ENCODE results near the gene STMN1.

Gene STMN1

GRCh38 chr1:25922056-25922970 is 16.1 kb upstream of the STMN1 start:
- peak; percentile 31 for DNase-seq (ENCODE audit: low spot score)
- peak; percentile 23 for FAIRE-seq

GRCh38 chr1:25918615-25919014 is 12.4 kb upstream of the STMN1 start:
- no peak for FAIRE-seq

GRCh38 chr1:25917996-25918395 is 11.8 kb upstream of the STMN1 start:
- DNase-seq (ENCODE audit: low spot score) (no peak), FAIRE-seq (no peak)

More at GRCh38 chr1:25918615-25919014, 12.4 kb upstream of the STMN1 start:
- DNase-seq (ENCODE audit: low spot score): no peak

- DNase-seq (ENCODE audit: low spot score) (no peak), FAIRE-seq (no peak)
Measured at GRCh38 chr1:25916460-25916859, 10.2 kb upstream of the STMN1 start.

GRCh38 chr1:25914074-25914995 is 8.1 kb upstream of the STMN1 start:
- no peak for FAIRE-seq
- DNase-seq (ENCODE audit: low spot score): no peak

GRCh38 chr1:25913206-25913605 is 7.0 kb upstream of the STMN1 start:
- FAIRE-seq (no peak), DNase-seq (ENCODE audit: low spot score) (no peak)

- no peak for FAIRE-seq
Measured at GRCh38 chr1:25912076-25912831, 6.0 kb upstream of the STMN1 start.

GRCh38 chr1:25911162-25911561 is 4.9 kb upstream of the STMN1 start:
- FAIRE-seq (no peak), DNase-seq (ENCODE audit: low spot score) (no peak)

More at GRCh38 chr1:25912076-25912831, 6.0 kb upstream of the STMN1 start:
- no peak for DNase-seq (ENCODE audit: low spot score)

GRCh38 chr1:25909040-25909439 is 2.8 kb upstream of the STMN1 start:
- no peak for FAIRE-seq
- no peak for DNase-seq (ENCODE audit: low spot score)

GRCh38 chr1:25908161-25908560 is 1.9 kb upstream of the STMN1 start:
- DNase-seq (ENCODE audit: low spot score): no peak
- no peak for FAIRE-seq

- no peak for DNase-seq (ENCODE audit: low spot score)
- FAIRE-seq: no peak
Measured at GRCh38 chr1:25907601-25908000, 1.4 kb upstream of the STMN1 start.

- FAIRE-seq: peak; percentile 5
- DNase-seq (ENCODE audit: low spot score): no peak
Measured at GRCh38 chr1:25906644-25907300, 553 bp upstream of the STMN1 start.

- DNase-seq (ENCODE audit: low spot score): peak; percentile 98
- no peak for FAIRE-seq
Measured at GRCh38 chr1:25904943-25905679, 1.1 kb downstream of the STMN1 start.

GRCh38 chr1:25903986-25904385 is 2.2 kb downstream of the STMN1 start:
- DNase-seq (ENCODE audit: low spot score): no peak
- no peak for FAIRE-seq

- DNase-seq (ENCODE audit: low spot score) (no peak), FAIRE-seq (no peak)
Measured at GRCh38 chr1:25902462-25902861, 3.8 kb downstream of the STMN1 start.

GRCh38 chr1:25900219-25900618 is 6.0 kb downstream of the STMN1 start:
- no peak for DNase-seq (ENCODE audit: low spot score)
- FAIRE-seq: no peak

GRCh38 chr1:25899792-25900191 is 6.4 kb downstream of the STMN1 start:
- FAIRE-seq (no peak), DNase-seq (ENCODE audit: low spot score) (no peak)

GRCh38 chr1:25898223-25899015 is 7.8 kb downstream of the STMN1 start:
- no peak for FAIRE-seq

GRCh38 chr1:25897754-25898153 is 8.5 kb downstream of the STMN1 start:
- no peak for FAIRE-seq
- no peak for DNase-seq (ENCODE audit: low spot score)

More at GRCh38 chr1:25898223-25899015, 7.8 kb downstream of the STMN1 start:
- no peak for DNase-seq (ENCODE audit: low spot score)
